Femur (tissue), 1 donor: ENCODE data around the gene GADD45G.

Experiments used
- DNase-seq: peaks from one replicate; pipeline ENCODE4 v3.0.0-alpha.2; 2017

The GADD45G gene

GRCh38 chr9:89604729-89605464 is at the start of gene GADD45G:
Gene GADD45G (plus strand): TSS chr9:89605012. CDS start chr9:89605122, 110 bp downstream.
- peak; percentile 89 for DNase-seq

- no peak for DNase-seq
These were observed 49.8 kb upstream of the GADD45G start for GRCh38 chr9:89555036-89555415.

- DNase-seq, result no peak
These were observed 49.1 kb upstream of the GADD45G start for GRCh38 chr9:89555451-89556375.

GRCh38 chr9:89558196-89558899 is 46.5 kb upstream of the GADD45G start:
- no peak for DNase-seq

GRCh38 chr9:89558948-89559347 is 45.9 kb upstream of the GADD45G start:
- DNase-seq, result no peak

GRCh38 chr9:89562186-89562814 is 42.5 kb upstream of the GADD45G start:
- no peak for DNase-seq

- DNase-seq, result no peak
These were observed 41.1 kb upstream of the GADD45G start for GRCh38 chr9:89563571-89564345.

- DNase-seq, result no peak
These were observed 40.4 kb upstream of the GADD45G start for GRCh38 chr9:89564346-89564878.

GRCh38 chr9:89567649-89568048 is 37.2 kb upstream of the GADD45G start:
- DNase-seq, result no peak

- DNase-seq, result no peak
These were observed 30.5 kb upstream of the GADD45G start for GRCh38 chr9:89574309-89574708.

GRCh38 chr9:89576404-89576839 is 28.4 kb upstream of the GADD45G start:
- DNase-seq, result no peak

- DNase-seq, result no peak
These were observed 27.4 kb upstream of the GADD45G start for GRCh38 chr9:89577363-89577762.

- DNase-seq, result no peak
These were observed 24.9 kb upstream of the GADD45G start for GRCh38 chr9:89579741-89580385.

- DNase-seq, result no peak
These were observed 18.5 kb upstream of the GADD45G start for GRCh38 chr9:89586311-89586710.

GRCh38 chr9:89588271-89588879 is 16.4 kb upstream of the GADD45G start:
- DNase-seq, result no peak

GRCh38 chr9:89590415-89590814 is 14.4 kb upstream of the GADD45G start:
- no peak for DNase-seq

GRCh38 chr9:89591274-89592212 is 13.3 kb upstream of the GADD45G start:
- no peak for DNase-seq

- no peak for DNase-seq
These were observed 12.5 kb upstream of the GADD45G start for GRCh38 chr9:89592213-89592815.
